HepG2 (cell line): ENCODE results near the gene CCL17. TPM values are rescaled to one million over a fixed set of nuclear protein-coding genes. Genes with fewer than 3 reads are reported as not detected.

Experiments used
- FOSL1 ChIP-seq: sonication (generic); formaldehyde crosslinking; IDR thresholded peaks from 2 replicates; pipeline ENCODE4 v1.9.0; 2021; ENCODE audit warnings: missing genetic modification reagents, borderline replicate concordance
- IKZF5 ChIP-seq: IDR thresholded peaks from 2 replicates; pipeline ENCODE4 v1.6.1; 2018; ENCODE audit warnings: missing genetic modification reagents, mild to moderate bottlenecking, missing compliant biosample characterization
- NBN ChIP-seq: fragments of 450-650 bp; conservative IDR thresholded peaks from 2 replicates; pipeline ENCODE4 v1.6.1; 2017
- NFKBIZ ChIP-seq: IDR thresholded peaks from 2 replicates; pipeline ENCODE4 v1.6.1; 2018; ENCODE audit warnings: missing genetic modification reagents, missing compliant biosample characterization
- NR2F6 ChIP-seq, 2 experiments: IDR thresholded peaks; 2 replicates each; pipeline ENCODE4 v1.6.1; 2016; ENCODE audit warnings: antibody characterized with exemption in 1 of 2, mild to moderate bottlenecking in 1 of 2
- RXRB ChIP-seq: IDR thresholded peaks from 2 replicates; pipeline ENCODE4 v1.6.1; 2016; ENCODE audit warnings: borderline replicate concordance, missing genetic modification reagents, missing compliant biosample characterization
- SIN3A ChIP-seq: IDR thresholded peaks from 2 replicates; pipeline ENCODE4 v1.6.1; 2011; ENCODE audit warnings: low read depth, mild to moderate bottlenecking, control low read depth, low read length, borderline replicate concordance
- SIX4 ChIP-seq: sonication (generic); formaldehyde crosslinking; IDR thresholded peaks from 2 replicates; pipeline ENCODE4 v1.4.0; 2020; ENCODE audit warnings: missing genetic modification reagents
- SMARCE1 ChIP-seq: fragments of 450-650 bp; IDR thresholded peaks from 2 replicates; pipeline ENCODE4 v1.6.1; 2017; ENCODE audit warnings: borderline replicate concordance
- SSRP1 ChIP-seq: IDR thresholded peaks from 2 replicates; pipeline ENCODE4 v1.6.1; 2016; ENCODE audit warnings: control low read depth
- STAT5B ChIP-seq: sonication (generic); formaldehyde crosslinking; IDR thresholded peaks from 2 replicates; pipeline ENCODE4 v1.4.0; 2020; ENCODE audit warnings: missing genetic modification reagents
- TRIM22 ChIP-seq: fragments of 450-650 bp; IDR thresholded peaks from 2 replicates; pipeline ENCODE4 v1.6.1; 2017
- ZBTB7B ChIP-seq: sonication (generic); formaldehyde crosslinking; IDR thresholded peaks from 2 replicates; pipeline ENCODE4 v1.4.0; 2020; ENCODE audit warnings: missing genetic modification reagents
- polyA plus RNA-seq, 8 experiments: library from polyadenylated mRNA; depleted of rRNA in 3 of 8; stranded (reverse) in 7 of 8; unstranded in 1 of 8; fragments of >200 nt; fragmentation: Illumina TruSeq in 4 of 8; extraction: Trizol in 4 of 8; gene quantifications; 2 replicates each; pipeline versions ENCODE4 v1.2.1 to v1.2.3, GENCODE V29; 2011 to 2016; ENCODE audit warnings: low read depth in 4 of 8, missing spikeins in 1 of 8, mixed read lengths in 1 of 8; ENCODE audit not compliant: insufficient read depth in 1 of 8
- total RNA-seq, 5 experiments: library from RNA; depleted of rRNA; stranded (reverse); fragments of >200 nt; fragmentation: Illumina TruSeq; extraction: Trizol; gene quantifications; 2 replicates each; pipeline ENCODE4 v1.2.3, GENCODE V29; 2016; ENCODE audit warnings: low read depth in 1 of 5
- TF ChIP-seq, protein P1 (sequence below): IDR thresholded peaks from 2 replicates; pipeline ENCODE4 v1.6.1; 2016; ENCODE audit warnings: missing genetic modification reagents, missing compliant biosample characterization
- TF ChIP-seq, protein P2 (sequence below): sonication (generic); formaldehyde crosslinking; IDR thresholded peaks from 2 replicates; pipeline ENCODE4 v1.4.0; 2020; ENCODE audit warnings: missing genetic modification reagents, borderline replicate concordance
- TF ChIP-seq, protein P3 (sequence below): IDR thresholded peaks from 2 replicates; pipeline ENCODE4 v1.6.1; 2016
- TF ChIP-seq, protein P4 (sequence below): sonication (generic); formaldehyde crosslinking; IDR thresholded peaks from 2 replicates; pipeline ENCODE4 v1.8.1; 2022; ENCODE audit warnings: mild to moderate bottlenecking, missing genetic modification reagents

CCL17 gene
- total and polyA plus RNA-seq, 2 of the 13 experiments (the other 11 are each of a cell fraction or from before 2014, with no cell fraction given) = not detected

GRCh38 chr16:57422026-57422944 is 17.7 kb downstream of the CCL17 start (continued):
- TF ChIP-seq ZBTB7B (peak; percentile 58; the same call in 1 of the 2 replicates), NBN (no peak), SMARCE1 (no peak), SIX4 (no peak), IKZF5 (CRISPR knock-in tag) (peak; percentile 28; the same call in 1 of the 2 replicates), FOSL1 (no peak), TRIM22 (no peak), RXRB (CRISPR knock-in tag) (peak; percentile 49; the same call in 1 of the 2 replicates), NR2F6 (IDR thresholded peaks at IDR 0.05) (0 out of 2 replicates have a peak, but pooled peaks have one; percentile 12), NR2F6 (CRISPR knock-in tag; IDR thresholded peaks at IDR 0.05) (0 out of 2 replicates have a peak, but pooled peaks have one; percentile 18), SIN3A (no peak), NFKBIZ (CRISPR knock-in tag) (0 out of 2 replicates have a peak, but pooled peaks have one; percentile 40), STAT5B (CRISPR knock-in tag) (no peak), SSRP1 (no peak)
- TF ChIP-seq, protein P1, sequence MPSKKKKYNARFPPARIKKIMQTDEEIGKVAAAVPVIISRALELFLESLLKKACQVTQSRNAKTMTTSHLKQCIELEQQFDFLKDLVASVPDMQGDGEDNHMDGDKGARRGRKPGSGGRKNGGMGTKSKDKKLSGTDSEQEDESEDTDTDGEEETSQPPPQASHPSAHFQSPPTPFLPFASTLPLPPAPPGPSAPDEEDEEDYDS = peak; percentile 29; the same call in 1 of the 2 replicates
- TF ChIP-seq, protein P2, sequence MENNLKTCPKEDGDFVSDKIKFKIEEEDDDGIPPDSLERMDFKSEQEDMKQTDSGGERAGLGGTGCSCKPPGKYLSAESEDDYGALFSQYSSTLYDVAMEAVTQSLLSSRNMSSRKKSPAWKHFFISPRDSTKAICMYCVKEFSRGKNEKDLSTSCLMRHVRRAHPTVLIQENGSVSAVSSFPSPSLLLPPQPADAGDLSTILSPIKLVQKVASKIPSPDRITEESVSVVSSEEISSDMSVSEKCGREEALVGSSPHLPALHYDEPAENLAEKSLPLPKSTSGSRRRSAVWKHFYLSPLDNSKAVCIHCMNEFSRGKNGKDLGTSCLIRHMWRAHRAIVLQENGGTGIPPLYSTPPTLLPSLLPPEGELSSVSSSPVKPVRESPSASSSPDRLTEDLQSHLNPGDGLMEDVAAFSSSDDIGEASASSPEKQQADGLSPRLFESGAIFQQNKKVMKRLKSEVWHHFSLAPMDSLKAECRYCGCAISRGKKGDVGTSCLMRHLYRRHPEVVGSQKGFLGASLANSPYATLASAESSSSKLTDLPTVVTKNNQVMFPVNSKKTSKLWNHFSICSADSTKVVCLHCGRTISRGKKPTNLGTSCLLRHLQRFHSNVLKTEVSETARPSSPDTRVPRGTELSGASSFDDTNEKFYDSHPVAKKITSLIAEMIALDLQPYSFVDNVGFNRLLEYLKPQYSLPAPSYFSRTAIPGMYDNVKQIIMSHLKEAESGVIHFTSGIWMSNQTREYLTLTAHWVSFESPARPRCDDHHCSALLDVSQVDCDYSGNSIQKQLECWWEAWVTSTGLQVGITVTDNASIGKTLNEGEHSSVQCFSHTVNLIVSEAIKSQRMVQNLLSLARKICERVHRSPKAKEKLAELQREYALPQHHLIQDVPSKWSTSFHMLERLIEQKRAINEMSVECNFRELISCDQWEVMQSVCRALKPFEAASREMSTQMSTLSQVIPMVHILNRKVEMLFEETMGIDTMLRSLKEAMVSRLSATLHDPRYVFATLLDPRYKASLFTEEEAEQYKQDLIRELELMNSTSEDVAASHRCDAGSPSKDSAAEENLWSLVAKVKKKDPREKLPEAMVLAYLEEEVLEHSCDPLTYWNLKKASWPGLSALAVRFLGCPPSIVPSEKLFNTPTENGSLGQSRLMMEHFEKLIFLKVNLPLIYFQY (CRISPR knock-in tag) = 0 out of 2 replicates have a peak, but pooled peaks have one; percentile 28
- TF ChIP-seq, protein P3, sequence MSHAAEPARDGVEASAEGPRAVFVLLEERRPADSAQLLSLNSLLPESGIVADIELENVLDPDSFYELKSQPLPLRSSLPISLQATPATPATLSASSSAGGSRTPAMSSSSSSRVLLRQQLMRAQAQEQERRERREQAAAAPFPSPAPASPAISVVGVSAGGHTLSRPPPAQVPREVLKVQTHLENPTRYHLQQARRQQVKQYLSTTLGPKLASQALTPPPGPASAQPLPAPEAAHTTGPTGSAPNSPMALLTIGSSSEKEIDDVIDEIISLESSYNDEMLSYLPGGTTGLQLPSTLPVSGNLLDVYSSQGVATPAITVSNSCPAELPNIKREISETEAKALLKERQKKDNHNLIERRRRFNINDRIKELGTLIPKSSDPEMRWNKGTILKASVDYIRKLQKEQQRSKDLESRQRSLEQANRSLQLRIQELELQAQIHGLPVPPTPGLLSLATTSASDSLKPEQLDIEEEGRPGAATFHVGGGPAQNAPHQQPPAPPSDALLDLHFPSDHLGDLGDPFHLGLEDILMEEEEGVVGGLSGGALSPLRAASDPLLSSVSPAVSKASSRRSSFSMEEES = no peak
- TF ChIP-seq, protein P4, sequence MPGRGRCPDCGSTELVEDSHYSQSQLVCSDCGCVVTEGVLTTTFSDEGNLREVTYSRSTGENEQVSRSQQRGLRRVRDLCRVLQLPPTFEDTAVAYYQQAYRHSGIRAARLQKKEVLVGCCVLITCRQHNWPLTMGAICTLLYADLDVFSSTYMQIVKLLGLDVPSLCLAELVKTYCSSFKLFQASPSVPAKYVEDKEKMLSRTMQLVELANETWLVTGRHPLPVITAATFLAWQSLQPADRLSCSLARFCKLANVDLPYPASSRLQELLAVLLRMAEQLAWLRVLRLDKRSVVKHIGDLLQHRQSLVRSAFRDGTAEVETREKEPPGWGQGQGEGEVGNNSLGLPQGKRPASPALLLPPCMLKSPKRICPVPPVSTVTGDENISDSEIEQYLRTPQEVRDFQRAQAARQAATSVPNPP (CRISPR knock-in tag) = no peak
